ENCODE measurements around the gene CEP112.

The CEP112 gene

GRCh38 chr17:65963179-65963578 is 228.8 kb downstream of the CEP112 start:
- DNase-seq (ENCODE audit: low spot score): no peak
- in situ Hi-C loops (cut with MboI; ENCODE audit: low pct_unique_long_range_greater_than_20kb, low sequenced_read_pairs, unreplicated experiment): no loop called here
- TF ChIP-seq CTCF (IDR thresholded peaks at IDR 0.05; ENCODE audit: extremely low read depth, insufficient read depth, missing control alignments): no peak

GRCh38 chr17:65959630-65960029 is 232.3 kb downstream of the CEP112 start:
- TF ChIP-seq CTCF (IDR thresholded peaks at IDR 0.05; ENCODE audit: extremely low read depth, insufficient read depth, missing control alignments): no peak
- in situ Hi-C loops (cut with MboI; ENCODE audit: low pct_unique_long_range_greater_than_20kb, low sequenced_read_pairs, unreplicated experiment): no loop called here
- no peak for DNase-seq (ENCODE audit: low spot score)

GRCh38 chr17:65956814-65957213 is 235.1 kb downstream of the CEP112 start:
- no peak for TF ChIP-seq CTCF (IDR thresholded peaks at IDR 0.05; ENCODE audit: extremely low read depth, insufficient read depth, missing control alignments)
- in situ Hi-C loops (cut with MboI; ENCODE audit: low pct_unique_long_range_greater_than_20kb, low sequenced_read_pairs, unreplicated experiment): no loop called here
- DNase-seq (ENCODE audit: low spot score): no peak

- no peak for DNase-seq (ENCODE audit: low spot score)
- no peak for TF ChIP-seq CTCF (IDR thresholded peaks at IDR 0.05; ENCODE audit: extremely low read depth, insufficient read depth, missing control alignments)
- in situ Hi-C loops (cut with MboI; ENCODE audit: low pct_unique_long_range_greater_than_20kb, low sequenced_read_pairs, unreplicated experiment): no loop called here
Observed at GRCh38 chr17:65954148-65954449, 237.8 kb downstream of the CEP112 start.

- DNase-seq (ENCODE audit: low spot score): no peak
- TF ChIP-seq CTCF (IDR thresholded peaks at IDR 0.05; ENCODE audit: extremely low read depth, insufficient read depth, missing control alignments): no peak
- in situ Hi-C loops (cut with MboI; ENCODE audit: low pct_unique_long_range_greater_than_20kb, low sequenced_read_pairs, unreplicated experiment): no loop called here
Observed at GRCh38 chr17:65953316-65954147, 238.4 kb downstream of the CEP112 start.

- TF ChIP-seq CTCF (IDR thresholded peaks at IDR 0.05; ENCODE audit: extremely low read depth, insufficient read depth, missing control alignments): no peak
- in situ Hi-C loops (cut with MboI; ENCODE audit: low pct_unique_long_range_greater_than_20kb, low sequenced_read_pairs, unreplicated experiment): no loop called here
- DNase-seq (ENCODE audit: low spot score): no peak
Observed at GRCh38 chr17:65952586-65952985, 239.3 kb downstream of the CEP112 start.

All from GM13977 (cell line).